ENCODE measurements around the gene HOXD1. TPM values are rescaled to one million over a fixed set of nuclear protein-coding genes. Genes with fewer than 3 reads are reported as not detected.

HOXD1 gene
- total RNA-seq, 4 donors from 2014 or later = 0.19 TPM; not detected in 3

DNA sequence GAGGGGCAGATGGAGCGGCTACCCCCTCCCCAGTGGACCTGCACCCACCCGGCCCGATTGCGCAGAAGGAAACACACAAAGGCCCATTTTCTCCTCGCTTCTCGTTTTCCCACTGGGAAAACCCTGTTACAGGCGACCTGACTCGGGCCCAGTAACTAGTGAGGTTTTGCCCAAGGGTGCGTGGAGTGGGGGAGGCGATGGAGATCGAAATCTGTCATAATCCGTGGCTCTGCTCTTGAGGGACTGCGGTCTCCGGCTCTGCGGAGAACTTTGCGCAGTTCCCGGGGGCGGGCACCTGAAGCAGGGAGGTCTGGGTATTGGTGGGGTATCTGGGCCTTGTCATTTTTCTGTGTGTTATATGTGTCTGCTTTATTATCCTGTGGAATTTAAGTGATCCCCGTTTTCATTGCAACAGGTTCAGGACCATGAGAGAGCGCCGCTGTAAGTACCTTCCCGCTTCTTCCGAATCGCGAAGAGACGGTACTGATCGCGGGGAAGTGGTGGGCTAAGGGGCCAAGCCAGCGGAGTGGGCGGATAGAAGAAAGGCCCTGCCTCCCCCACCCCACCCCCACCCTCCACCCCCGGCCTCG, 41.2 kb upstream of the HOXD1 start:
- no peaks in the 10 kb centered on the region for H3K36me3 ChIP-seq
- TF ChIP-seq, protein P1, sequence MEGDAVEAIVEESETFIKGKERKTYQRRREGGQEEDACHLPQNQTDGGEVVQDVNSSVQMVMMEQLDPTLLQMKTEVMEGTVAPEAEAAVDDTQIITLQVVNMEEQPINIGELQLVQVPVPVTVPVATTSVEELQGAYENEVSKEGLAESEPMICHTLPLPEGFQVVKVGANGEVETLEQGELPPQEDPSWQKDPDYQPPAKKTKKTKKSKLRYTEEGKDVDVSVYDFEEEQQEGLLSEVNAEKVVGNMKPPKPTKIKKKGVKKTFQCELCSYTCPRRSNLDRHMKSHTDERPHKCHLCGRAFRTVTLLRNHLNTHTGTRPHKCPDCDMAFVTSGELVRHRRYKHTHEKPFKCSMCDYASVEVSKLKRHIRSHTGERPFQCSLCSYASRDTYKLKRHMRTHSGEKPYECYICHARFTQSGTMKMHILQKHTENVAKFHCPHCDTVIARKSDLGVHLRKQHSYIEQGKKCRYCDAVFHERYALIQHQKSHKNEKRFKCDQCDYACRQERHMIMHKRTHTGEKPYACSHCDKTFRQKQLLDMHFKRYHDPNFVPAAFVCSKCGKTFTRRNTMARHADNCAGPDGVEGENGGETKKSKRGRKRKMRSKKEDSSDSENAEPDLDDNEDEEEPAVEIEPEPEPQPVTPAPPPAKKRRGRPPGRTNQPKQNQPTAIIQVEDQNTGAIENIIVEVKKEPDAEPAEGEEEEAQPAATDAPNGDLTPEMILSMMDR (IDR thresholded peaks at IDR 0.05) = no peak
- TF ChIP-seq POLR2A (IDR thresholded peaks at IDR 0.05) = no peak
- no peak overlapping the region for H3K4me3 ChIP-seq
- H3K9me3 ChIP-seq = peaks cover 0 to 8% (median 0%) of the 10 kb centered on the region in 3 donors
- H3K27ac ChIP-seq = no peak overlapping the region
- intact Hi-C loops (cut with DNase I) = loop anchor here (10.0 kb wide), 1 partner anchor 307 kb away; no protein-coding TSS in a partner anchor
- H3K4me1 ChIP-seq = peaks cover 4 to 29% (median 16%) of the 10 kb centered on the region in 3 donors
- 32 to 43% methylated on average over 7 to 16 of the region's 32 CpGs for WGBS, 2 donors
- no peak for DNase-seq
- peaks cover 10 to 100% (median 31%) of the 10 kb centered on the region in 4 donors for H3K27me3 ChIP-seq

DNA sequence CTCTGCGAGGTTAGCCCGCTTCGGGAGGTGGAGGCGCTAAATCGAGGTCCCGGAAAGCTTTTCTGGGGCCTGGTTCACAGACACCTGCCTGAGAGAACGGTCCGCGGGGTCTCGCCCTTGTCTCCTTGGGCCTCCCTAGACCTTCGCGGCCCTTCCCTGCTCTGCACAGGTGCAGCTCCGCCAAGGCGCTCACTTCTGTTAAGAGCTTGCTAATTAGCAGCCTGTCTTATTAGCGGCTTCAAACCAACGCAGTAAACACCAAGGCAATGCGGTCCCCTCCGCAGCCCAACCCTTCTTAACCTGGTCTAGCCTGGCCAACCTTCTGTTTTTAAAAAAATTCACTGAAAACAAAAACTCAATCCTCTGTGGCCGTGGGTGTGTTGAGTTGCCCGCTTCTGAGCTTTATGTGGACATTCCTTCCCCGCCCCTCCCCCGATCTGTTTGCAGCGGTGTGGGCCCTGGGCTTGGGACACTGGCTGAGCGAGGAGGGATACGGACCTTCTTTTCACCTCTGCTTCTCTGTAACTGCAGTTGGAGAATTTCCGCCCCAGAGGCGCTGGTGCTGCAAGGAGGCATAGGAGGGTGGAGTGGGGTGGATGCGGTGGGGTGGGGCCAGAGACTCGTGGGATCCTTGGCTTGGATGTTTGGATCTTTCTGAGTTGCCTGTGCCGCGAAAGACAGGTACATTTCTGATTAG, 40.5 kb upstream of the HOXD1 start:
- DNase-seq = no peak
- Histone ChIP-seq H3K4me1 (peaks cover 4 to 35% (median 16%) of the 10 kb centered on the region in 3 donors), H3K9me3 (peaks cover 0 to 8% (median 0%) of the 10 kb centered on the region in 3 donors), H3K36me3 (no peaks in the 10 kb centered on the region), H3K27ac (no peak overlapping the region), H3K27me3 (peaks cover 10 to 100% (median 35%) of the 10 kb centered on the region in 4 donors), H3K4me3 (no peak overlapping the region)
- TF ChIP-seq, protein P1 (IDR thresholded peaks at IDR 0.05) = no peak
- 22 to 42% methylated on average over 10 to 18 of the region's 31 CpGs for WGBS, 2 donors
- intact Hi-C loops (cut with DNase I) = loop anchor here (10.0 kb wide), 1 partner anchor 307 kb away; no protein-coding TSS in a partner anchor

- TF ChIP-seq, protein P1 (IDR thresholded peaks at IDR 0.05) = no peak
- no peak for TF ChIP-seq POLR2A (IDR thresholded peaks at IDR 0.05)
- no peak overlapping the region for H3K27ac ChIP-seq
- WGBS, 2 donors = 24 to 35% methylated on average over 7 to 10 of the region's 11 CpGs
- peaks cover 4 to 35% (median 16%) of the 10 kb centered on the region in 3 donors for H3K4me1 ChIP-seq
- no peak overlapping the region for H3K4me3 ChIP-seq
- no peak for DNase-seq
- intact Hi-C loops (cut with DNase I) = loop anchor here (10.0 kb wide), 1 partner anchor 306 kb away; no protein-coding TSS in a partner anchor
- peaks cover 10 to 100% (median 38%) of the 10 kb centered on the region in 4 donors for H3K27me3 ChIP-seq
- H3K36me3 ChIP-seq = no peaks in the 10 kb centered on the region
- peaks cover 0 to 8% (median 0%) of the 10 kb centered on the region in 3 donors for H3K9me3 ChIP-seq
Observed at GRCh38 chr2:176148751-176149421, 39.6 kb upstream of the HOXD1 start.

DNA sequence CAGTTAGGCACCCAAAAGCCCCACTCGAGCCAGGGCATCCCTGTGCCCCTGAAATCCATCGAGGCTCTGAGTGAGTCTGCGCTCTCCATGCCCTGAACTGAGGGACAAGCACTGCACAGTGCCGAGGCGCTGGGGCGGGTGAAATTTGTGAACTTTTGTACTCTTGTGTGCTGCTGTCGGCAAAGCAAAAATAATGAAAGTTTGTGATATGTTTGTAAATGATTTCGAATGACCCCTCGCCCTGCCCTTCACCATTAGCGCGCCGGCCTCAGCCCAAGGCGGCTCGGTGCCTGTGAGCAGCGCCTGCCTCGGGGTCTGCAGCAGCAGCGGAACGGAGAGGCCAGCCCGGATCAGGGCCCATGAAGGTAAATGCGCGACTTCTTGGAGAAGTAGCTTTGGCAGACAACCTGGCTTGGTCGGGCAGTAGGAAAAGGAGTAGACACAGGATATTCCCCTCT, 39.0 kb upstream of the HOXD1 start:
- peaks cover 0 to 8% (median 0%) of the 10 kb centered on the region in 3 donors for H3K9me3 ChIP-seq
- no peak overlapping the region for H3K4me3 ChIP-seq
- 47 to 57% methylated on average over 22 of the region's 22 CpGs for WGBS, 2 donors
- TF ChIP-seq, protein P1 (IDR thresholded peaks at IDR 0.05) = no peak
- intact Hi-C loops (cut with DNase I) = loop anchor here (10.0 kb wide), 1 partner anchor 305 kb away; no protein-coding TSS in a partner anchor
- DNase-seq = no peak
- no peak overlapping the region for H3K27ac ChIP-seq
- no peaks in the 10 kb centered on the region for H3K36me3 ChIP-seq
- H3K27me3 ChIP-seq = peaks cover 10 to 100% (median 40%) of the 10 kb centered on the region in 4 donors
- peaks cover 4 to 35% (median 16%) of the 10 kb centered on the region in 3 donors for H3K4me1 ChIP-seq

Measured in esophagus squamous epithelium (tissue), 5 donors.